ENCODE results near the gene TBC1D22A. TPM values are rescaled to one million over a fixed set of nuclear protein-coding genes. Genes with fewer than 3 reads are reported as not detected.

The TBC1D22A gene
- total and polyA plus RNA-seq, 10 of the 15 experiments (the other 5 are each of a cell fraction or from before 2014, with no cell fraction given), result 0.63 to 44.7 (median 27.4) TPM

- Histone ChIP-seq H3K9me3 (replicated peaks; ENCODE audit: control insufficient read depth, insufficient read depth, low read length) (no peaks in the 10 kb centered on the region; the same call in 2 of the 3 replicates), H3K27ac (ENCODE audit: control insufficient read depth, insufficient read depth) (no peak overlapping the region), H3K27me3 (replicated peaks in 1 of 2; ENCODE audit: control insufficient read depth in 2 of 2, insufficient read depth in 2 of 2, low read length in 1 of 2) (no peaks in the 10 kb centered on the region), H3K4me3 (no peak overlapping the region), H3K79me2 (ENCODE audit: control insufficient read depth, insufficient read depth, low read length) (no peaks in the 10 kb centered on the region), H4K20me1 (ENCODE audit: control insufficient read depth, insufficient read depth) (peaks cover 4% of the 10 kb centered on the region; the same call in 1 of the 2 replicates), H2AFZ (ENCODE audit: control insufficient read depth, low read depth, low read length) (no peak overlapping the region), H3K4me1 (ENCODE audit: control insufficient read depth, insufficient read depth, low read length) (peaks cover 16% of the 10 kb centered on the region), H3K9ac (ENCODE audit: control insufficient read depth, insufficient read depth, low read length) (no peak overlapping the region), H3K4me2 (ENCODE audit: control insufficient read depth, insufficient read depth) (no peak overlapping the region), H3K36me3 (ENCODE audit: control insufficient read depth in 2 of 2, insufficient read depth in 2 of 2, low read length in 1 of 2) (peaks cover 2 to 29% of the 10 kb centered on the region in 2 experiments; a peak in 3 of 4 replicates)
- TF ChIP-seq FOXM1 (IDR thresholded peaks at IDR 0.05; ENCODE audit: low read depth, low read length), result no peak
- TF ChIP-seq POLR2A (IDR thresholded peaks at IDR 0.05; ENCODE audit: low read depth, low read length), result no peak
- TF ChIP-seq POLR2AphosphoS2 (IDR thresholded peaks at IDR 0.05; ENCODE audit: low read depth, low read length), result no peak
- TF ChIP-seq TCF3 (IDR thresholded peaks at IDR 0.05; ENCODE audit: borderline replicate concordance, insufficient read depth, low read depth, low read length), result no peak
- TF ChIP-seq SUPT20H (IDR thresholded peaks at IDR 0.05; ENCODE audit: borderline replicate concordance, control insufficient read depth, low read depth, low read length), result no peak
- no peak for TF ChIP-seq MYC (IDR thresholded peaks at IDR 0.05; ENCODE audit: insufficient read depth, insufficient read length, insufficient replicate concordance, low read length, severe bottlenecking)
- no peak for TF ChIP-seq MEF2A (IDR thresholded peaks at IDR 0.05; ENCODE audit: insufficient read depth, low read depth, low read length)
- no peak for TF ChIP-seq ZBTB11 (CRISPR knock-in tag; IDR thresholded peaks at IDR 0.05)
- TF ChIP-seq RELA (IDR thresholded peaks at IDR 0.05; ENCODE audit: borderline replicate concordance, partially characterized antibody), result no peak
- no peak for TF ChIP-seq SMAD5 (IDR thresholded peaks at IDR 0.05; ENCODE audit: low read depth)
- no peak for TF ChIP-seq NFIC (IDR thresholded peaks at IDR 0.05; ENCODE audit: low read depth, low read length)
- TF ChIP-seq RELB (IDR thresholded peaks at IDR 0.05; ENCODE audit: low read depth), result no peak
- no TSS peak for BruUV-seq (replicated peaks)
- CTCF ChIA-PET, result no interaction called here
- DNase-seq (ENCODE audit: low read depth, low spot score) (no peak), FAIRE-seq (no peak), ATAC-seq (no peak)
- in situ Hi-C loops (cut with MboI) (no loop called here), intact Hi-C loops (cut with micrococcal nuclease; ENCODE audit: unreplicated experiment) (no loop called here)
- 95% methylated on average over 32 of the region's 32 CpGs for WGBS (ENCODE audit: insufficient coverage, insufficient replicate concordance, low lambda C conversion rate, missing lambda C conversion rate)
- RAD21 ChIA-PET (ENCODE audit: unreplicated experiment), result no interaction called here
- POLR2A ChIA-PET, result no interaction called here
- SMC1A ChIA-PET (ENCODE audit: uncharacterized antibody, unreplicated experiment), result no interaction called here
Measured at GRCh38 chr22:46972901-46973831, 210.7 kb downstream of the TBC1D22A start.

Measured in GM12878 (cell line).